Kidney glomerular epithelial cell (primary cell): ENCODE results near the gene FOXK2.
"Not testable (repeated sequence)": the region's sequence is repeated elsewhere in the genome, so short reads cannot be mapped to it uniquely, and the experiment has no call there.

Experiments
- DNase-seq: peaks from one replicate; lab custom pipeline; 2025; lab: John Stamatoyannopoulos, UW

The FOXK2 gene

DNA sequence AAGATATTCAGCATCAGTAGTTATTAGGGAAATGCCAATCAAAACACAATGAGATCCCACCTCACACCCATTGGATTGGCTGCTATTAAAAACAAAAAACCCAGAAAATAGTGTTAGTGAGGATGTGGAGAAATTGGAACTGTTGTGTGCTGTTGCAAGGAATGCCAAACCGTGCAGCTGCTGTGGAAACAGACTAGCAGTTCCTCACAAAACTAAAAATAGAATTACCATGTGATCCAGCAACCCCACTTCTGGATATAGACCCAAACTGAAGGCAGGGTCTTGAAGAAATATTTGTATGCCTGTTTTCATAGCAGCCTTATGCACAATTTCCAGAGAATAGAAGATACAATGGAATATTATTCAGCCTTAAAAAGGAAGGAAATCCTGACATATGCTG is 46.0 kb downstream of the FOXK2 start:
- DNase-seq, result no peak

DNA sequence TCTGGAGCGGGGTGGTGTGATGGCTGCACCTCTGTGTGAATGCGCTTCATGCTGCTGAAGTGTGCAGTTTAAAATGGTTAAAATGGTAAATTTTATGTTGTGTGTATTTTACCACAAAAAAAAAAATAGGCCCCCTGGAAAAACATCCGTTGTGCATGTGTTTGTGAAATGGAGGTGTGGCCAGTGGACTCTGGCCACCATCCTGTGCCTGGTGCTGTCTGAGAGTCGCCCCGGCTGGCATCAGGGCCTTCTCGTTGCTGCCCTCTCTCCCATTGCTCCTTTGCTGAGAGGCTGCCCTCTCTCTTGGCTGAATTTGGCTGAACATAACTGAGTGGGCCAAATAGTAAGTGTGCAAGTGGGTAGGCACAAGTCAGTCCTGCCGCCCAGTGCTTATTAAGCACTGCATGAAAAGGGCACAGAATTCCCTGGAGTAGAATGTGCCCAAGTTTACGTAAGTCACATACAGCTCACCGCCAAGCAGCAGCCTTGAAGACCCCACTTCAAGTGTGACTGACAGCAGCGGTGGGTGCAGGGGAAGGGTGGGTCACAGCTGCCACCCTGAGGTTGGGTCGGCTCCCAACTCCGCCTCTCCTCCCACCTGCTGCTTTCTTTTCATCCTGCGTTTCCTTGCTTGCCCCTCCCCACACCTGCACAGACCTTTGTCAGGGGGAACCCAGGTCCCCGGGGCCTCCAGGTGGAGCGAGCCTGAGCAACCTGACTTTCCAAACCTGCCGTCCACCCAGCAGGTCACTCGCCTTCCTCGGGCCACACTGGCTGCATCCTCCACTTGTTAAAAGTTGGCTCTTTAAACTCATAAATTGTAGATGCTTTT is 46.8 kb downstream of the FOXK2 start:
- DNase-seq, result no peak

DNA sequence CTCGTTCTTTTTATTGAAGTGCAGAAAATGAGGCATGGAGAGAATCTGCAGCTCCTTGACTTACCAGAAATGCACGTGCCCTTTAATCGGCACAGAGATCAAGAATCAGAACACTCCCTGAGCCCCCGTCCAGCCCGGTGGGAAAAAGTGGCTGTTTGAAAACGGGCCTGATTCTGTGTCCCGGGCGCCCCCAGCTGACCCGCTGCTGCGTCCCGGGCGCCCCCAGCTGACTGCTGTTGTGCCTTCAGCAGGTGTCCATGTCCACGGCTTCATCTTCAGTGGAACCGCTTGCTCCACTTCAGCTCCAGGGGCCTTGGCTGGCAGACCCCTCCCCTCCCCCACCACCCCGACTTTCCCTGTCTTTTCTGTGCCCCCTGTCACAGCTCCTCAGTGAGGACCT is 47.8 kb downstream of the FOXK2 start:
- no peak for DNase-seq

DNA sequence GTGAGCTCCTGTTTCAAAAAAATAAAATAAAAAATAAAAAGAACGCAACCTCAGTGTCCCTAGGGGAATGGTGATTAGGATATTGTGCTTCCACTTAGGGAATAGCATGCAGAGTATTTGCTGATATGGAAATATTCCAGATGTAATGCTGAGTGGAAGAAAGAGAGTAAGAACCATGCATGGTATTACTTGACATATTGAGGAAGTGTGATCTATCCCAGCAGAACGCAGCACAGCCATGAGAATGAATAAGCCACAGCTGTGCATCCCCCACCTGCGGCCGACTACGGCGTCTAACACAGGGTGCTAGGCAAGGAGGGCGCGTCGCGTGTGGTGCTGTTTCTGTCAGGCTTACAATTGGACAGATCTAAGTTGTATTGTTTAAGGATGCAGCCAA is 49.5 kb downstream of the FOXK2 start:
- DNase-seq, result no peak

DNA sequence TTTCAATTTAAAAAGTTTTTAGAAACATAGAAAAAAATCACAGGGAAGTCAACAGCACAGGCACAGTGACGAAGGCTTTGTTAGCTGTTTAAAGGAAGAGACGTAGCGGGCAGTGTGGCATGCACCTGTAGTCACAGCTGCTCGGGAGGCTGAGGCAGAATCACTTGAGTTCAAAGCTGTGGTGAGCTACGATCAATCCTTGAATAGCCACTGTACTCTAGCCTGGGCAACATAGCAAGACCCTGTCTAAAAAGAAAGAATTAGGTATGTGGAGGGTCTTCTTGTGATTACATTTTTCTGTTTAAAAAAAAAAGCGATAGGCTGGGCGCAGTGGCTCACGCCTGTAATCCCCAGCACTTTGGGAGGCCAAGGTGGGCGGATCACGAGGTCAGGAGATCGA is 50.1 kb downstream of the FOXK2 start:
- DNase-seq, result no peak

DNA sequence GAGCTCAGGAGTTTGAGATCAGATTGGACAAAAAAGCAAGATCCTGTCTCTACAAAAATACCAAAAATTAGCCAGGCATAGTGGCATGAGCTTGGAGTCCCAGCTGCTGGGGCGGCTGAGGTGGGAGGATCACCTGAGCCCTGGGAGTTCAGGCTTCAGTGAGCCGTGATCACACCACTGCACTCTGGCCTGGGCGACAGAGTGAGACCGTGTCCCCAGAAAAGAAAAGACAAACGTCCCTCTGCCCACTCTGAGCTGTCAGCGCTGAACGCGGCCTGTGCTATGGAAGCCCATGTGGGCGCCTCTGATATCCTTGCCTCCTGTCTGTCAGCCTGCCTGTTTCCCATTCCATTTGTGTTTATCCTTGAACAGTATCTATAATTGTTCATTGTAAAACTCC is 50.7 kb downstream of the FOXK2 start:
- no peak for DNase-seq

DNA sequence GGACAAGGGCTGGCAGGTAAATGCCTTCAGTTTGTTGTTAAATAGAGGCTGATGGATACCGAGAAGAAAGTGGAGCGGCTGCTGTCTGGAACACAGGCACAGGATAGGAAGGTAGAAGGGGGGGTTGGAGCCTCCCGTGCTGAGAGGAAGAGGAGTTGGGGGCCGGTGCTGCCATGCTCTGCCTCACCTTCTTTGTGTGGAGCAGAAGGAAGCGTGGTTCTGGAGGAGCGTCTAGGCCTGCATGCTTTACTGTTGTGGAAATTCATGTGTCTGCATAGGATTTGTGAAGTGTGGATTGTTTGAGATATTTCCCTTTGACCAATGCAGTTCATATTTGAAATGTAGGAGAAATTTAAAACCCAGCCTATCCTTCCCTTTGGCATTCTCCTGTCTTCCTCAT is 52.3 kb downstream of the FOXK2 start:
- DNase-seq, result no peak

DNA sequence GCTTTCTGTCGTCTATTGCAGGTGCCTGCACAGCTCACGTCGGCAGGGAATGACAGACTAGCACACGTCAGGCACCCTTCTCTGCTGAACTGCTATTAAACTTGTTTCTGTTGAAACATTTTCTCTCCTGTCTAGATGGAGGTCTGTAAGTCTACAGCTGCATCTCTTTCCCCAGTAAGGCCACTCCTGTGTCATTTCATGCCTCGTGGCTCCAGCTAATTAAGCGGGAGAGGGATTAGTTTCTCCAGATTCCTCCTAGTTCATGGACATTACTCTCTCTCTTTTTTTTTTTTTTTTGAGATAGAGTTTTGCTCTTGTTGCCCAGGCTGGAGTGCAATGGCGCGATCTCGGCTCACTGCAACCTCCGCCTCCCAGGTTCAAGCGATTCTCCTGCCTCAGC is 54.5 kb downstream of the FOXK2 start:
- no peak for DNase-seq

DNA sequence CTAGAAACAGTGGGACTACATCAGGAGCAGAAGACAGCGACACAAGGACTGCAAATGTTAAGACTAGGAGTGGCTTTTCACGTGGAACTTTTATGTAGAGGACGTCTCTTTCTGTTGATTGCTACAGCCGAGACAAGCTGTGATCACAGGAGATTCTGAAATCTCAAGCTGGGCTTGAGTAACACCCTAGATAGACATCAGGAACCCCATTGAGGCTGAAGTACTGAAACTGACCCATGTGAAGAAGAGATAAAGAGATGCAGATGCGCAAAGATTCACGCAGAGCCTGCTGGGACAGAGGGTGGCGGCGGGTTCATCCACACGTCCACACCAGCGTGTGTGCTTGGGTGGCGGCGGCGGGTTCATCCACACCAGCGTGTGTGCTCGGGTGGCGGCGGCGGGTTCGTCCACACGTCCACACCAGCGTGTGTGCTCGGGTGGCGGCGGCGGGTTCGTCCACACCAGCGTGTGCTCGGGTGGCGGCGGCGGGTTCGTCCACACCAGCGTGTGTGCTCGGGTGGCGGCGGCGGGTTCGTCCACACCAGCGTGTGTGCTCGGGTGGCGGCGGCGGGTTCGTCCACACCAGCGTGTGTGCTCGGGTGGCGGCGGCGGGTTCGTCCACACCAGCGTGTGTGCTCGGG is 56.2 kb downstream of the FOXK2 start:
- not testable (repeated sequence) for DNase-seq

DNA sequence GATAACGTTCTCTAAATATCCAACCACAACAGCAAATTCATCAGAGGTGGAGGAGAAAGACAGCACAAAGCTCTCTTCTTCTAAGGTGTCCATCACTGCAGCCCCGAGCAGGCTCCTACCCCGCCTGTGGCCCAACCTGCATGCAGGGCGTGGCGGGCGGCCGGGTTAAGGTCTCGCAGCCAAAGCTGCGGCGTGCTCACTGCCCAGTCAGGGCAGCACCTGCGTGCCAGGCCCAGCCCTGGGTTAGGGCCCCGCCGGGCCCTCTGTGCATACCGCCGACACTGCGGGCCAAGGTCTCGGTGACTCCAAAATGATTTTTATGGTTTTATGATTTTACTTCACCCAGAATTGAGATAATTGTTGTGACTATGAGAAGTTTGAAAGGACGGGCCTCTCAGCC is 57.8 kb downstream of the FOXK2 start:
- DNase-seq, result no peak

DNA sequence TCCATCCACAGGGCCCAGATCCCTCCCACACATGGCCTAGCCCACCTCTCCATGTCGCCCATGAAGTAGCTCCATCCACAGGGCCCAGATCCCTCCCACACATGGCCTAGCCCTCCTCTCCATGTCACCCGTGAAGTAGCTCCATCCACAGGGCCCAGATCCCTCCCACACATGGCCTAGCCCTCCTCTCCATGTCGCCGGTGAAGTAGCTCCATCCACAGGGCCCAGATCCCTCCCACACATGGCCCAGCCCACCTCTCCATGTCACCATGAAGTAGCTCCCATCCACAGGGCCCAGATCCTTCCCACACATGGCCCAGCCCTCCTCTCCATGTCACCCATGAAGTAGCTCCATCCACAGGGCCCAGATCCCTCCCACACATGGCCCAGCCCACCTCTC is 60.4 kb downstream of the FOXK2 start:
- DNase-seq, result not testable (repeated sequence)

DNA sequence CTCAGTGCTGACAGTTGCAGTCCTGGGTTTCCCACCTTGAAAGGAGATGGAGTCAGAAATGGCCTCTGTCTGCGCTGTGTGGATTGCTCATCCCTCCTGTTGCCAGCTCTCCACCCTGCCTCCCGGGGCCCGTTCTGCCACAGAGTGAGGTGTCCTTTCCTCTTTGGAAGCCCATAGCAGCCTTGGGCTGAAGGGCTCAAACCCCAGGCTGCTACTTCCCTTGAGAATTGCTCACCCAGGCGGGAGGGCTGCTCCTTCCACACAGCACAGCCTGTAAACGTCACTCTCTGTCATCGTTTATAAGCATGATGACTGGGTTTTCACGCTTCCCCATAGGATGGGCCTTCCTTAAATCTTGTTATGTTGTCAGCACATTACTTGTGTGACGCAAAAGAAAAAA is 62.7 kb downstream of the FOXK2 start:
- no peak for DNase-seq

DNA sequence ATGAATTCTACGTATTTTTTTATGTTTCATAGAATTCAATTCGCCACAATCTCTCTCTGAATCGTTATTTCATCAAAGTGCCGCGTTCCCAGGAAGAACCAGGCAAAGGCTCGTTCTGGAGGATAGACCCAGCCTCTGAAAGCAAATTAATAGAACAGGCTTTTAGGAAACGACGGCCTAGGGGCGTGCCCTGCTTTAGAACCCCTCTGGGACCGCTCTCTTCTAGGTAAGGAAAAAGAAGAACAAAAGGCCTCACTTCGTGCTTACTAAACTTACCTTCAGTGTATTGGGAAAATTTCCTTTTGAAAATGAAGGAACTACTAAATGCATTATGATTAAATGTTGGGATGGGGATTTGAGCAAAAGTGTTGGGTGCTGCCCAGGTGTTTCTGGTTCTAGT is 63.2 kb downstream of the FOXK2 start:
- no peak for DNase-seq

DNA sequence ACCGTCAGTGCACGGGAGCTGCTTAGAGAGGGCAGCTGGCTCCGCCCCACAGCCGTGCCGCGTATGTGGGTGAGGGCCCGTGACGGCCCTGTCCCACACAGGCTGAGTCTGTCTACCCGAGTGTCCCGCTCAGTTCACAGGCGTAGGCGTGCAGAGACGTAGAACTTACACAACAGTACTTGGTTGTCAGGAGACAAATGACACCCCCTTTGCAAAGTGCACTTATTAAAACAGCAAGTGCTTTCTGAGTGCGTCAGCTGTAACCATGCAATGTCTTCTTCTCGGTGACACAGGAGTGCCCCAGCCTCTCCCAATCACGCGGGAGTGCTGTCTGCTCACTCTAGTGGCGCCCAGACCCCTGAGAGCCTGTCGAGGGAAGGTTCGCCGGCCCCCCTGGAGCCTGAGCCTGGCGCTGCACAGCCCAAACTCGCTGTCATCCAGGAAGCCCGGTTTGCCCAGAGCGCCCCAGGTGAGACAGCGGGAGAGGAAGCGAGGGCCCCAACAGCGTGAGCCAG is 64.2 kb downstream of the FOXK2 start:
- no peak for DNase-seq

DNA sequence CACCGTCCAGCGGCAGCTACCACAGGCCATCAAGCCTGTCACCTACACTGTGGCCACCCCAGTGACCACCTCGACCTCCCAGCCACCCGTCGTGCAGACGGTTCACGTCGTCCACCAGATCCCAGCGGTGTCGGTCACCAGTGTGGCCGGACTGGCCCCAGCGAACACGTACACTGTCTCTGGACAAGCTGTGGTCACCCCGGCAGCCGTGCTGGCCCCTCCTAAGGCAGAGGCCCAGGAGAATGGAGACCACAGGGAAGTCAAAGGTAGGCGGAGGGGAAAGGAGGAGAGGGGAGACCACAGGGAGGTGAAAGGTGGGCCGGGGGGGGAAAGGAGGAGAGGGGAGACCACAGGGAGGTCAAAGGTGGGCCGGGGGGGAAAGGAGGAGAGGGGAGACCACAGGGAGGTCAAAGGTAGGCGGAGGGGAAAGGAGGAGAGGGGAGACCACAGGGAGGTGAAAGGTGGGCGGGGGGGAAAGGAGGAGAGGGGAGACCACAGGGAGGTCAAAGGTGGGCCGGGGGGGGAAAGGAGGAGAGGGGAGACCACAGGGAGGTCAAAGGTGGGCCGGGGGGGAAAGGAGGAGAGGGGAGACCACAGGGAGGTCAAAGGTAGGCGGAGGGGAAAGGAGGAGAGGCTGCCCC is 66.5 kb downstream of the FOXK2 start:
- DNase-seq, result not testable (repeated sequence)

DNA sequence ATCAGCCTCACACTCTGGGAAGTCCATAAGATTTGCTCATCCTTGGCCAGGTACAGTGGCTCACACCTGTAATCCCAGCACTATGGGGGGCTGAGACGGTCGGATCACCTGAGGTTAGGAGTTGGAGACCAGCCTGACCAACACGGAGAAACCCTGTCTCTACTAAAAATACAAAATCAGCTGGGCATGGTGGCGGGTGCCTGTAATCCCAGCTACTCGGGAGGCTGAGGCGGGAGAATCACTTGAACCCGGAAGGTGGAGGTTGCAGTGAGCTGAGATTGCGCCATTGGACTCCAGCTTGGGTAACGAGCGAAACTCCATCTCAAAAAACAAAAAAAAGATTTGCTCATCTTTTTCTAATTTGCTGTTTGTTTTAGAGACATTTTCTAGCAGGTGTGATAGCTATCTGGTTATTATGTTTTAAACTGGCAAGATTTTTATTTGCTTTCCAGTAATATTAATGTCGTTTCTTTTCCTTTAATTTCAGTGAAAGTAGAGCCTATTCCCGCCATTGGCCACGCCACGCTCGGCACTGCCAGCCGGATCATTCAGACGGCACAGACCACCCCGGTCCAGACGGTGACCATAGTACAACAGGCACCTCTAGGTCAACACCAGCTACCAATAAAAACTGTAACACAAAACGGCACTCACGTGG is 67.2 kb downstream of the FOXK2 start:
- no peak for DNase-seq

DNA sequence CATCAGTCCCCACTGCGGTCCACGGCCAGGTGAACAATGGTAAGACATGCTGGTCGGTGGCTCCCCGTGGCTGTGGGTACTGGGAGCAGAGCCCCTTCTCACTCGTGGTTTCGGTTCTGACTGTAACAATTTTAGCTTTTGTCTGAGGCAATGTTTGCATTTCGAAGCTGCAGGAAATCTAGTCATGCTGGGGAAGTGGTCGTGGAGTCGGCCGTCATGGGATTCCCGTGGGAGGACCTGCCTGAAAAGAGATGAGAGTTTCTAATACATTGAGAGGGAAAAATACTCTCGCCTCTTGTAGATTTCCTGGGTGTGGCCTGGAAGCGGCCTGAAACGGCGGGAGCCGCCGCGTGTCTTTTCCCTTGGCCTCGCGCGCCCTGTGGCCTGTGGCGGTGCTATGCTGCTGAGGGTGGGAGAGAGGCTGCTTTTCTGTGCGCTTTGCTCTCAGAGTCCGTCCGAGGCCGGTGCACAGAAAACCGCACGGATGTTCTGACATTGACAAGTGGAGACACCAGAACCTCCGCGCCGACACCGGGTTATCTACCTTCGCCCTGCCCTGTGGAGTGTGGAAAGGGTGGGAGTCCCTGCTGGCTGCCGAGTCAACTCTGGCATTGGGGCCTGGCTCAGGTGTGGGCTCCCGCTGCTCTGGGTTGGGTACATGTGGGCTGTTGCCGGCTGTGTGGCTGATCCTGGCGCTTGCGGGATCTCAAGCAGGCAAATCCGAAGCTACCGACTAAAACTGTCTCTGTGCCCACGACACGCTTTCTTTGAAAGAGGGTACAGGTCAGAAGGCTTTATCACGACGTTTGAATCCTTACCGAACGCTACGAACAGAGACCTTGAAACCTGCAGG is 67.9 kb downstream of the FOXK2 start:
- no peak for DNase-seq

DNA sequence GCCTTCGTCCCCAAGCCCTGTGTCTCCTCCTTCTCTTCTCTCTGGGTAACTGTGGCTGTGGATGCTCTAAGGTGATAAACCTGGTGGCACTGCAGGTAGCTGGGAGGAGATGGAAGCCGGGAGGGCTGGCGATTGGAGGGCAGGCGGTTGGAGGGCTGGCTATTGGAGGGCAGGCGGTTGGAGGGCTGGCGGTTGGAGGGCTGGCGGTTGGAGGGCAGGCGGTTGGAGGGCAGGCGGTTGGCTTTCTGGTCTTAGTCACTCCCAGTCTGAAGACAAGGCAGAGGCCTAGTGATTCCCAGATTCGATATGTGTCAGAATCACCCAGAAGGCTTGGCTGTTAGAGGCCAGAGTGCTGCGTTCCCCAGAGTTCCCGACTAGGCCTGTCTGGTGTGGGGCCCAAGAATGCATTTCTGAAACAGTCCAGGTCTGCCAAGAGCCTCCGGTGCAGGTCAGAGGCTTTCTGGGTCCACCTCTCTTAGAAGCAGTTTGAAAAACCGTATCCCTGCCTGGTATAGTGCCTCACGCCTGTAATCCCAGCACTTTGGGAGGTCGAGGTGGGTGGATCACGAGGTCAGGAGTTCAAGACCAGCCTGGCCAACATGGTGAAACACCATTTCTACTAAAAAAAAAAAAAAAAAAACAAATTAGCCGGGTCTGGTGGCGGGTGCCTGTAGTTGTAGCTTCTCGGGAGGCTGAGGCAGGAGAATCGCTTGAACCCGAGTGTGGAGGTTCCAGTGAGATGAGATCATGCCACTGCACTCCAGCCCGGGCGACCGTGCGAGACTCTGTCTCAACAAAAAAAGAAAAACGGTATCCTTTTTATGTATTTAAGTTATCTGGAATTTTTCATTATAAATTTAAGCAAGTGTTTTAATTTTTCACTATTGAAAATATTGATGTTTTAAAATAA is 69.0 kb downstream of the FOXK2 start:
- DNase-seq, result no peak

DNA sequence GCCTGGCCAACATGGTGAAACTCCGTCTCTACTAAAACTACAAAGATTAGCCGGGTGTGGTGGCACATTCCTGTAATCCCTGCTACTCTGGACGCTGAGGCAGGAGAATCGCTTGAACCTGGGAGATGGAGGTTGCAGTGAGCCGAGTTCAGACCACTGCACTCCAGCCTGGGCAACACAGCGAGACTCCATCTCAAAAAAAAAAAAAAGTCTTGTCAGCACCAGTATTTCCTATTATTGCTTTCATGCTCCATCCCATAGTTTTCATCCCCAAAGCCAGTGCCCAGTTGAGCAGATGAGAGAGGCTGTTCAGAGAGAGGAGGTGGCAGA is 70.3 kb downstream of the FOXK2 start:
- DNase-seq, result no peak

DNA sequence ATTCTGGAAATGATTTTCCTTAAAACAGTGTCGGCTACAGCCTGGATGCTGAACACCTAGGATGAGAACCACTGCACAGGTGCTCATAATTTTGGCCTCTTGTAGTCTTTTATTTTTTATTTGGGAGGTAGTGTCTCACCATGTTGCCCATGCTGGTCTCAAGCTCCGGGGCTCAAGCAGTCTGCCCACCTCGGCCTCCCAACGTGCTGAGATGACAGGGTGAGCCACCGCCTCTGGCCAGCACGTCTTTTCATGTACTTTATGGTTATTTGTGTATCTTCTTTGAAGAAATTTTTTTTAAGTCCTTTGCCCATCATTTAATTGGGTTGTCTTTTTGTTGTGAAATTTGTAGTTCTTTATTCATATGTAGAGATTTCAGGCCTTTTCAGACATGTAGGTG is 70.7 kb downstream of the FOXK2 start:
- no peak for DNase-seq
